ENCODE results near the gene F2RL2.
"Not testable (repeated sequence)": the region's sequence is repeated elsewhere in the genome, so short reads cannot be mapped to it uniquely, and the experiment has no call there.

Gene F2RL2

GRCh38 chr5:76622076-76622475 lies 1.1 kb downstream of the F2RL2 start:
- DNase-seq (ENCODE audit: low read depth in 2 of 2), result no peak

- no peak for DNase-seq (ENCODE audit: low read depth in 2 of 2)
Measured at GRCh38 chr5:76620166-76620565, 3.0 kb downstream of the F2RL2 start.

GRCh38 chr5:76617675-76618074 lies 5.5 kb downstream of the F2RL2 start:
- DNase-seq (ENCODE audit: low read depth in 2 of 2), result no peak

- no peak for DNase-seq (ENCODE audit: low read depth in 2 of 2)
Measured at GRCh38 chr5:76617229-76617628, 6.0 kb downstream of the F2RL2 start.

GRCh38 chr5:76616206-76616605 lies 7.0 kb downstream of the F2RL2 start:
- DNase-seq (ENCODE audit: low read depth in 2 of 2), result no peak

GRCh38 chr5:76615759-76616158 lies 7.4 kb downstream of the F2RL2 start:
- no peak for DNase-seq (ENCODE audit: low read depth in 2 of 2)

GRCh38 chr5:76612942-76613341 lies 10.3 kb downstream of the F2RL2 start:
- DNase-seq (ENCODE audit: low read depth in 2 of 2), result no peak

GRCh38 chr5:76610196-76610595 lies 13.0 kb downstream of the F2RL2 start:
- no peak for DNase-seq (ENCODE audit: low read depth in 2 of 2)

- DNase-seq (ENCODE audit: low read depth in 2 of 2), result no peak
Measured at GRCh38 chr5:76608833-76609232, 14.4 kb downstream of the F2RL2 start.

GRCh38 chr5:76607353-76607871 lies 15.8 kb downstream of the F2RL2 start:
- DNase-seq (ENCODE audit: low read depth in 2 of 2), result no peak

- no peak for DNase-seq (ENCODE audit: low read depth in 2 of 2)
Measured at GRCh38 chr5:76606701-76607100, 16.5 kb downstream of the F2RL2 start.

- DNase-seq (ENCODE audit: low read depth in 2 of 2), result no peak
Measured at GRCh38 chr5:76604838-76605237, 18.4 kb downstream of the F2RL2 start.

- DNase-seq (ENCODE audit: low read depth in 2 of 2), result not testable (repeated sequence)
Measured at GRCh38 chr5:76603991-76604390, 19.2 kb downstream of the F2RL2 start.

- DNase-seq (ENCODE audit: low read depth in 2 of 2), result no peak
Measured at GRCh38 chr5:76602094-76602726, 21.0 kb downstream of the F2RL2 start.

- DNase-seq (ENCODE audit: low read depth in 2 of 2), result no peak
Measured at GRCh38 chr5:76601470-76601869, 21.7 kb downstream of the F2RL2 start.

GRCh38 chr5:76600716-76601115 lies 22.5 kb downstream of the F2RL2 start:
- DNase-seq (ENCODE audit: low read depth in 2 of 2), result no peak

- DNase-seq (ENCODE audit: low read depth in 2 of 2), result no peak
Measured at GRCh38 chr5:76598531-76598930, 24.7 kb downstream of the F2RL2 start.

- no peak for DNase-seq (ENCODE audit: low read depth in 2 of 2)
Measured at GRCh38 chr5:76595755-76596481, 27.3 kb downstream of the F2RL2 start.

- DNase-seq (ENCODE audit: low read depth in 2 of 2), result no peak
Measured at GRCh38 chr5:76594107-76594506, 29.1 kb downstream of the F2RL2 start.

- no peak for DNase-seq (ENCODE audit: low read depth in 2 of 2)
Measured at GRCh38 chr5:76592692-76593091, 30.5 kb downstream of the F2RL2 start.

- DNase-seq (ENCODE audit: low read depth in 2 of 2), result no peak
Measured at GRCh38 chr5:76591366-76591765, 31.8 kb downstream of the F2RL2 start.

GRCh38 chr5:76590027-76590426 lies 33.2 kb downstream of the F2RL2 start:
- no peak for DNase-seq (ENCODE audit: low read depth in 2 of 2)

GRCh38 chr5:76586531-76586930 lies 36.7 kb downstream of the F2RL2 start:
- no peak for DNase-seq (ENCODE audit: low read depth in 2 of 2)
